GM19043 (cell line): Measurements from ENCODE around the gene PCBP3.

ENCODE experiments used
- ATAC-seq: cut with Tn5 transposase; IDR thresholded peaks from one replicate; pipeline ENCODE4 v1.9.1; 2021; ENCODE audit warnings: low read depth; ENCODE audit not compliant: unreplicated experiment

PCBP3 gene

GRCh38 chr21:45721671-45722070 is 78.1 kb downstream of the PCBP3 start:
- ATAC-seq: no peak

GRCh38 chr21:45723049-45723958 is 79.8 kb downstream of the PCBP3 start:
- ATAC-seq: no peak

- no peak for ATAC-seq
Observed at GRCh38 chr21:45724345-45724961, 80.9 kb downstream of the PCBP3 start.

- ATAC-seq: no peak
Observed at GRCh38 chr21:45724994-45725843, 81.7 kb downstream of the PCBP3 start.

- no peak for ATAC-seq
Observed at GRCh38 chr21:45725844-45726200, 82.3 kb downstream of the PCBP3 start.

- ATAC-seq: no peak
Observed at GRCh38 chr21:45726438-45726837, 82.9 kb downstream of the PCBP3 start.

- ATAC-seq: no peak
Observed at GRCh38 chr21:45727390-45727789, 83.9 kb downstream of the PCBP3 start.

GRCh38 chr21:45735259-45736000 is 91.9 kb downstream of the PCBP3 start:
- no peak for ATAC-seq

GRCh38 chr21:45736042-45736689 is 92.6 kb downstream of the PCBP3 start:
- ATAC-seq: no peak

GRCh38 chr21:45736690-45737484 is 93.4 kb downstream of the PCBP3 start:
- no peak for ATAC-seq

GRCh38 chr21:45737485-45738166 is 94.1 kb downstream of the PCBP3 start:
- ATAC-seq: no peak

- no peak for ATAC-seq
Observed at GRCh38 chr21:45739218-45740087, 95.9 kb downstream of the PCBP3 start.

- ATAC-seq: no peak
Observed at GRCh38 chr21:45740088-45740440, 96.5 kb downstream of the PCBP3 start.

- ATAC-seq: no peak
Observed at GRCh38 chr21:45740491-45741357, 97.2 kb downstream of the PCBP3 start.

- ATAC-seq: no peak
Observed at GRCh38 chr21:45741691-45742090, 98.2 kb downstream of the PCBP3 start.

- ATAC-seq: no peak
Observed at GRCh38 chr21:45742247-45742646, 98.7 kb downstream of the PCBP3 start.

GRCh38 chr21:45745256-45745655 is 101.7 kb downstream of the PCBP3 start:
- no peak for ATAC-seq
